Measurements from ENCODE around the gene STK24.
A peak's percentile ranks its signal among the peaks of the same experiment; 100 is the strongest.
"Not testable (repeated sequence)": the region's sequence is repeated elsewhere in the genome, so short reads cannot be mapped to it uniquely, and the experiment has no call there.

Gene STK24

GRCh38 chr13:98576963-98577835 is at the start of gene STK24:
Gene STK24, minus strand, starts transcription at chr13:98577107. Its CDS starts 321 bp downstream, at chr13:98576786.
- DNase-seq (ENCODE audit: low read depth in 2 of 2, low spot score in 1 of 2) = peak in 1 of 2 donors; percentile 31

- no peak for DNase-seq (ENCODE audit: low read depth in 2 of 2, low spot score in 1 of 2)
Observed at GRCh38 chr13:98626298-98626935, 49.5 kb upstream of the STK24 start.

GRCh38 chr13:98624589-98624988 is 47.7 kb upstream of the STK24 start:
- not testable (repeated sequence) for DNase-seq (ENCODE audit: low read depth in 2 of 2, low spot score in 1 of 2)

GRCh38 chr13:98622931-98623331 is 46.0 kb upstream of the STK24 start:
- no peak for DNase-seq (ENCODE audit: low read depth in 2 of 2, low spot score in 1 of 2)

GRCh38 chr13:98619556-98619955 is 42.6 kb upstream of the STK24 start:
- DNase-seq (ENCODE audit: low read depth in 2 of 2, low spot score in 1 of 2) = no peak

- not testable (repeated sequence) for DNase-seq (ENCODE audit: low read depth in 2 of 2, low spot score in 1 of 2)
Observed at GRCh38 chr13:98615595-98615994, 38.7 kb upstream of the STK24 start.

- no peak for DNase-seq (ENCODE audit: low read depth in 2 of 2, low spot score in 1 of 2)
Observed at GRCh38 chr13:98613591-98613990, 36.7 kb upstream of the STK24 start.

- no peak for DNase-seq (ENCODE audit: low read depth in 2 of 2, low spot score in 1 of 2)
Observed at GRCh38 chr13:98609756-98610155, 32.8 kb upstream of the STK24 start.

- no peak for DNase-seq (ENCODE audit: low read depth in 2 of 2, low spot score in 1 of 2)
Observed at GRCh38 chr13:98606296-98606695, 29.4 kb upstream of the STK24 start.

GRCh38 chr13:98599502-98600328 is 22.8 kb upstream of the STK24 start:
- DNase-seq (ENCODE audit: low read depth in 2 of 2, low spot score in 1 of 2) = no peak

- DNase-seq (ENCODE audit: low read depth in 2 of 2, low spot score in 1 of 2) = no peak
Observed at GRCh38 chr13:98598043-98598442, 21.1 kb upstream of the STK24 start.

- DNase-seq (ENCODE audit: low read depth in 2 of 2, low spot score in 1 of 2) = no peak
Observed at GRCh38 chr13:98595134-98595533, 18.2 kb upstream of the STK24 start.

GRCh38 chr13:98592362-98592732 is 15.4 kb upstream of the STK24 start:
- no peak for DNase-seq (ENCODE audit: low read depth in 2 of 2, low spot score in 1 of 2)

- no peak for DNase-seq (ENCODE audit: low read depth in 2 of 2, low spot score in 1 of 2)
Observed at GRCh38 chr13:98591721-98592361, 14.9 kb upstream of the STK24 start.

- DNase-seq (ENCODE audit: low read depth in 2 of 2, low spot score in 1 of 2) = not testable (repeated sequence)
Observed at GRCh38 chr13:98590471-98590870, 13.6 kb upstream of the STK24 start.

GRCh38 chr13:98589516-98589915 is 12.6 kb upstream of the STK24 start:
- DNase-seq (ENCODE audit: low read depth in 2 of 2, low spot score in 1 of 2) = not testable (repeated sequence)

- no peak for DNase-seq (ENCODE audit: low read depth in 2 of 2, low spot score in 1 of 2)
Observed at GRCh38 chr13:98586400-98587345, 9.8 kb upstream of the STK24 start.

- DNase-seq (ENCODE audit: low read depth in 2 of 2, low spot score in 1 of 2) = no peak
Observed at GRCh38 chr13:98585946-98586345, 9.0 kb upstream of the STK24 start.

GRCh38 chr13:98585398-98585754 is 8.5 kb upstream of the STK24 start:
- DNase-seq (ENCODE audit: low read depth in 2 of 2, low spot score in 1 of 2) = no peak
